ENCODE measurements around the gene KCNS3.

Gene KCNS3

GRCh38 chr2:17846676-17847075 is 31.8 kb upstream of the KCNS3 start:
- no peak overlapping the region for H3K4me3 ChIP-seq (ENCODE audit: control insufficient read depth, low read depth, low read length)
- no peak for TF ChIP-seq CTCF (conservative IDR thresholded peaks at IDR 0.05; ENCODE audit: control insufficient read depth, insufficient read depth, low read depth, low read length)
- no peak for DNase-seq (ENCODE audit: low read depth)

DNA sequence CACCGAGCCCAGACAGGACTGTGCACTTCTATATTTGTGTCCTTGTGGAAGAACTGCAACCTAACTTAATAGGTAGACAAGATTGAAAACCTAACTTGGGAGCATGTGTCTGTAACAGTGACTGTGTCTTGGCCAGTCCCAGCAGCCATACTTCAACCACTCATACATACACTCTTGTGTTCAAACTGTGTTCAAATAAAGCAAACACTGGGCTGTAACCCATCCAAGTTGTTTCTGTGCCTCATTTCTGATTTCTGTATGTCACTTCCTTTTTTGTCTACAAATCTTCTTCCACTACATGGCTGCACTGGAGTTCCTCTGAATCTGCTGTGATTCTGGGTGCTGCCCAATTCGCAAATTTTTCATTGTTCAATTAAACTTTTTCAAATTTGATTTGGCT is 31.2 kb upstream of the KCNS3 start:
- no peak overlapping the region for H3K4me3 ChIP-seq (ENCODE audit: control insufficient read depth, low read depth, low read length)
- TF ChIP-seq CTCF (conservative IDR thresholded peaks at IDR 0.05; ENCODE audit: control insufficient read depth, insufficient read depth, low read depth, low read length) = no peak
- no peak for DNase-seq (ENCODE audit: low read depth)

DNA sequence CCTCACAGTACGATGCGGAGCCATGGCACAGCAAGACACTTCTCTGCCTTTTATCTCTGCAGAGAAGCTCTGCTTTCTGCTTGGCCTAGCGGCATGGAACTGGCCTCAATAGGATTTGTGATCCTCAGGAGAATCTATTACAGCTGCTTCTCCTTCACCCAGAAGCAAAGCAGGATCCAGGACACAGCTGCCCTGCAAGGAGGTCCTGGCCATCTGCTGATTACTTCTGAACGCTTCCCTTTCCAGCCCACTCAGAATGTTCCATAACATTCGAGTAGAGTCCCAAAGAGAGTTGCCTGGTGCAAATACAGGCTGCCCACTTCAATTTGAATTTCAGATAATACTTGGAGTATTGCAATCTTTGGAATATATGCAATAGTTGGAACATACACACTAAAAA is 29.2 kb upstream of the KCNS3 start:
- TF ChIP-seq CTCF (conservative IDR thresholded peaks at IDR 0.05; ENCODE audit: control insufficient read depth, insufficient read depth, low read depth, low read length) = no peak
- no peak overlapping the region for H3K4me3 ChIP-seq (ENCODE audit: control insufficient read depth, low read depth, low read length)
- no peak for DNase-seq (ENCODE audit: low read depth)

- TF ChIP-seq CTCF (conservative IDR thresholded peaks at IDR 0.05; ENCODE audit: control insufficient read depth, insufficient read depth, low read depth, low read length) = no peak
- H3K4me3 ChIP-seq (ENCODE audit: control insufficient read depth, low read depth, low read length) = no peak overlapping the region
Observed at GRCh38 chr2:17850151-17850550, 28.3 kb upstream of the KCNS3 start.

GRCh38 chr2:17851731-17852585 is 26.5 kb upstream of the KCNS3 start:
- TF ChIP-seq CTCF (conservative IDR thresholded peaks at IDR 0.05; ENCODE audit: control insufficient read depth, insufficient read depth, low read depth, low read length) = peak; percentile 93
- peak; percentile 70 for DNase-seq (ENCODE audit: low read depth)
- no peak overlapping the region for H3K4me3 ChIP-seq (ENCODE audit: control insufficient read depth, low read depth, low read length)

More at GRCh38 chr2:17850151-17850550, 28.3 kb upstream of the KCNS3 start:
- DNase-seq (ENCODE audit: low read depth) = no peak

DNA sequence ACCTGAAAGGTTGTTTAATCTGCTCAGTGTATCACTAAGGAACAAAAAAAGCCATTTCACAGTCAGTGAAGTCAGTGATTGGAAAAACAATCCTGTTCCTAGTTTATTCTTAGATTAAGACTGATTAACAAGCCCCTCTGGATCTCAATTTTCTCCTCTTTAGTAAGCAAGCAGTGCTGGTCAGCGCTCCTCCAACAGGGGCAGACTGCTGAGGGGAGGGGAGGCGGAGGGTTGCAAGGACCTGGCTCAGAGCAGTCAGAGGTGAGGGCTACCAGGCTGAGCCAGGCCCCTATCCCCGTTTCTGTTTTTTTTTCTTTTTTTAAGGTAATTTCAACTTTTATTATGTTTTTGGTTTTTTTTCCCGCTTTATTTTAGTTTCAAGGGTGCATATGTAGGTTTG is 24.7 kb upstream of the KCNS3 start:
- H3K4me3 ChIP-seq (ENCODE audit: control insufficient read depth, low read depth, low read length) = no peak overlapping the region
- TF ChIP-seq CTCF (conservative IDR thresholded peaks at IDR 0.05; ENCODE audit: control insufficient read depth, insufficient read depth, low read depth, low read length) = no peak
- no peak for DNase-seq (ENCODE audit: low read depth)
